Measurements from ENCODE around the gene SMYD3.

The SMYD3 gene

GRCh38 chr1:245875581-245876261 lies 631.4 kb downstream of the SMYD3 start:
- no peaks in the 10 kb centered on the region for H3K9me3 ChIP-seq (ENCODE audit: control extremely low read depth in 1 of 5, control insufficient read depth in 4 of 5, insufficient read depth in 2 of 5, low read depth in 1 of 5, low read length in 4 of 5)
- H3K4me1 ChIP-seq (ENCODE audit: control extremely low read depth in 1 of 4, control insufficient read depth in 4 of 4, insufficient read depth in 4 of 4, low read length in 3 of 4): peaks cover 0 to 13% (median 2%) of the 10 kb centered on the region in 4 experiments
- H3K27ac ChIP-seq (ENCODE audit: insufficient read depth in 1 of 2, low read depth in 1 of 2, low read length in 2 of 2, poor library complexity in 1 of 2, severe bottlenecking in 2 of 2): no peak overlapping the region
- no peak for DNase-seq
- H3K4me3 ChIP-seq (ENCODE audit: control insufficient read depth in 1 of 7, extremely low read depth in 1 of 7, insufficient read depth in 4 of 7, low read depth in 2 of 7, low read length in 6 of 7): no peak overlapping the region
- ChIA-PET POLR2A (interaction anchor here (0.6 kb wide), 1 partner anchor 883 kb away, joined by 3 read pairs; no protein-coding TSS in a partner anchor), CTCF (interaction anchor here (1.2 to 2.8 kb wide), 2 partner anchors 14 to 134 kb away, joined by 3 to 11 read pairs; no protein-coding TSS in a partner anchor)
- H3K36me3 ChIP-seq (ENCODE audit: control insufficient read depth in 4 of 4, insufficient read depth in 4 of 4, low read length in 3 of 4): peaks cover 0 to 6% (median 0%) of the 10 kb centered on the region in 4 experiments
- WGBS (ENCODE audit: insufficient coverage): no CpG with 5 or more reads among the region's 4 CpGs
- no peaks in the 10 kb centered on the region for H3K27me3 ChIP-seq (replicated peaks in 2 of 5; ENCODE audit: control insufficient read depth in 4 of 5, insufficient read depth in 5 of 5, low read length in 4 of 5)

DNA sequence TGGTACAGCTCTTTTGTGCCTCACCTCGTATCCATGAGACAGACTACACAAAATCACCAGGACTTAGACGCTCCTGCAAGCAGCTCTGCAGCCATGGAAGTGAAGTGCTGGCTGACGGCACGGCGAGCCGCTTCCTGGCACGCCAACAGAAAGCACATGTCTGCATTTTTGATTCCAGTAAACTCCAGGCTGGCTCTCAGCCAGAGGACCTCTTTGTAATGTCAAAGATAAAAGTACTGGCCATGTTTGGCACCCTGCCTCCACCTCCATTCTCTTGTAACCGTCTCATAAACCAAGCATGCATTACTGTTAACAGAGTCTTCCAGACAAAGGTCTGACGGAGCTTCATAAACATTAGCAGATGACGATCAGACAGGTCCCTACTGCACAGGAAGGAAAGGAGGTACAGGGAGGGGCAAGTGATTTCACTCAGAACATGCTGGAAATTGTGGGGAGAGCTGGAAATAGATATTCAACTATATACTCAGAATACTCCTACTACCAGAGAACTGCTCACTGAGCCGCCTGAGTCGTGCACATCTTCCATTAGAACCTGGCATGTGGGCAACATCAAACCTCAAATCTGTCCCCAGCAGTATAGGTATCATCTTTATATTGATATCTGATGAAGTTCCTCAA lies 632.0 kb downstream of the SMYD3 start:
- Histone ChIP-seq H3K27ac (ENCODE audit: insufficient read depth in 1 of 2, low read depth in 1 of 2, low read length in 2 of 2, poor library complexity in 1 of 2, severe bottlenecking in 2 of 2) (no peak overlapping the region), H3K9me3 (ENCODE audit: control extremely low read depth in 1 of 5, control insufficient read depth in 4 of 5, insufficient read depth in 2 of 5, low read depth in 1 of 5, low read length in 4 of 5) (no peaks in the 10 kb centered on the region), H3K36me3 (ENCODE audit: control insufficient read depth in 4 of 4, insufficient read depth in 4 of 4, low read length in 3 of 4) (peaks cover 0 to 6% (median 0%) of the 10 kb centered on the region in 4 experiments), H3K4me3 (ENCODE audit: control insufficient read depth in 1 of 7, extremely low read depth in 1 of 7, insufficient read depth in 4 of 7, low read depth in 2 of 7, low read length in 6 of 7) (peak overlapping the region in 3 of 7 experiments; percentile 8 to 42 (median 36)), H3K4me1 (ENCODE audit: control extremely low read depth in 1 of 4, control insufficient read depth in 4 of 4, insufficient read depth in 4 of 4, low read length in 3 of 4) (peaks cover 0 to 13% (median 2%) of the 10 kb centered on the region in 4 experiments), H3K27me3 (replicated peaks in 2 of 5; ENCODE audit: control insufficient read depth in 4 of 5, insufficient read depth in 5 of 5, low read length in 4 of 5) (no peaks in the 10 kb centered on the region)
- CTCF ChIA-PET: interaction anchor here (1.2 to 2.8 kb wide), 2 partner anchors 14 to 135 kb away, joined by 3 to 11 read pairs; no protein-coding TSS in a partner anchor
- 28% methylated on average over 8 of the region's 12 CpGs for WGBS (ENCODE audit: insufficient coverage)
- POLR2A ChIA-PET: no interaction called here
- peak; percentile 12 to 64 (median 47) for DNase-seq

DNA sequence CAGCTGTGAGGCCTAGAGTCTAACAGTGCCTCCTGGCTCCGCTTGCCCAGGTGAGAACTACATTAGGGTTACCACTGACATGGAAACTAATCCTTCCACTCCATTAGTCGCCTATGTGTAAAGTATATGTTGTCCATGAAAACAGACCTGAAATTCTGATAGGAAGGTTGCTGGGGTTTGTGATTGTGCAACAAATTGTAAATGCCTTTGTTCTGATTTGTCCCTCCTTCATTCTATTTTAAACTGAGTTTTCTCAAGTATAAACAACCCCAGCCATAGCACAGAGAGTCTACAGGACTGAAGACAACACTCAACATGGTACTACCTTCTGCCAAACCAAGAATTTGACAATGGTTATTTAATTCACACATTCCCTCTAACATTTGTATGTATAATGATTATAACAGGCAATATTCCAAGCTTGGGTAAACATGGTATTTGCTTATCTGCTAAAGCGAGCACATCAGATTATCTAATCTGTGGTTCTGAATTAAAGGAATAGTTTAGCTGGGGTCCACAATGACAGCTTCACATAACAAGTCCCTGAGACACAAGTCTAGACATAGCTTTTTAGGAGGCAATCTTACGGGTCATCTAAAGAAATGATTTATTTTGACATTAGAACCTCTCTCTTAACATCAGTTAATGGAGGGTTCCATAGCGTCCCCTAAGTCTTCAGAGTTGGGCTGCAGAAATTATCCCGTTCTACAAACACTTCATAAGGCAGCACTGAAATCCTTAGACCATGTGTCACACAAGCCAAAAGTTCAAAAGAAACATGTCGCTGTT lies 633.0 kb downstream of the SMYD3 start:
- CTCF ChIA-PET: interaction anchor here (2.8 kb wide), 1 partner anchor 15 kb away, joined by 11 read pairs; no protein-coding TSS in a partner anchor
- H3K4me1 ChIP-seq (ENCODE audit: control extremely low read depth in 1 of 4, control insufficient read depth in 4 of 4, insufficient read depth in 4 of 4, low read length in 3 of 4): peaks cover 0 to 13% (median 2%) of the 10 kb centered on the region in 4 experiments
- peaks cover 0 to 6% (median 0%) of the 10 kb centered on the region in 4 experiments for H3K36me3 ChIP-seq (ENCODE audit: control insufficient read depth in 4 of 4, insufficient read depth in 4 of 4, low read length in 3 of 4)
- no peak for DNase-seq
- H3K27ac ChIP-seq (ENCODE audit: insufficient read depth in 1 of 2, low read depth in 1 of 2, low read length in 2 of 2, poor library complexity in 1 of 2, severe bottlenecking in 2 of 2): no peak overlapping the region
- POLR2A ChIA-PET: no interaction called here
- no peaks in the 10 kb centered on the region for H3K27me3 ChIP-seq (replicated peaks in 2 of 5; ENCODE audit: control insufficient read depth in 4 of 5, insufficient read depth in 5 of 5, low read length in 4 of 5)
- H3K9me3 ChIP-seq (ENCODE audit: control extremely low read depth in 1 of 5, control insufficient read depth in 4 of 5, insufficient read depth in 2 of 5, low read depth in 1 of 5, low read length in 4 of 5): no peaks in the 10 kb centered on the region
- WGBS (ENCODE audit: insufficient coverage): 100% methylated on average over 3 of the region's 7 CpGs
- no peak overlapping the region for H3K4me3 ChIP-seq (ENCODE audit: control insufficient read depth in 1 of 7, extremely low read depth in 1 of 7, insufficient read depth in 4 of 7, low read depth in 2 of 7, low read length in 6 of 7)

DNA sequence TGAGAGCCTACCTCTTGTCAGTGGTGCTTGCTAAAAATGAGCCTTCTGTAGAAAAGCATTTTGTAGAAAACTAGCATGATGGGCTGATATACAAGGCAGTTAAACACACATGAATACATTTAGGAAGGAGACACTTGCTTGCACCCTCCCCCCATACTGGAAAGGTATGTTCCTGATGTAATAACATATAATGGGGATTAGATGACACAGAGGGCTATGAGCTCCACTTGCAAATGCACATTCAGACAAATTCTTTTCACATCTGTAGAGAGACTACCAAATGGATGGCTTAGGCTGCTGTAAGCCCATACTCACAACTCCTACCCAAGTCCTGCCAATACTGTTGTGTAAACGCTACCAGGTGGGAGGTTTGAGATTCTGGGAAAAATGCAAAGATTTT lies 634.0 kb downstream of the SMYD3 start:
- no CpG with 5 or more reads among the region's 1 CpG for WGBS (ENCODE audit: insufficient coverage)
- no peaks in the 10 kb centered on the region for H3K9me3 ChIP-seq (ENCODE audit: control extremely low read depth in 1 of 5, control insufficient read depth in 4 of 5, insufficient read depth in 2 of 5, low read depth in 1 of 5, low read length in 4 of 5)
- CTCF ChIA-PET: interaction anchor here (1.7 kb wide), 1 partner anchor 9 kb away, joined by 5 read pairs; no protein-coding TSS in a partner anchor
- POLR2A ChIA-PET: no interaction called here
- H3K27me3 ChIP-seq (replicated peaks in 2 of 5; ENCODE audit: control insufficient read depth in 4 of 5, insufficient read depth in 5 of 5, low read length in 4 of 5): no peaks in the 10 kb centered on the region
- peaks cover 0 to 6% (median 0%) of the 10 kb centered on the region in 4 experiments for H3K36me3 ChIP-seq (ENCODE audit: control insufficient read depth in 4 of 4, insufficient read depth in 4 of 4, low read length in 3 of 4)
- no peak for DNase-seq
- H3K4me1 ChIP-seq (ENCODE audit: control extremely low read depth in 1 of 4, control insufficient read depth in 4 of 4, insufficient read depth in 4 of 4, low read length in 3 of 4): peaks cover 0 to 13% (median 2%) of the 10 kb centered on the region in 4 experiments
- no peak overlapping the region for H3K4me3 ChIP-seq (ENCODE audit: control insufficient read depth in 1 of 7, extremely low read depth in 1 of 7, insufficient read depth in 4 of 7, low read depth in 2 of 7, low read length in 6 of 7)
- no peak overlapping the region for H3K27ac ChIP-seq (ENCODE audit: insufficient read depth in 1 of 2, low read depth in 1 of 2, low read length in 2 of 2, poor library complexity in 1 of 2, severe bottlenecking in 2 of 2)

GRCh38 chr1:245872475-245872874 lies 634.6 kb downstream of the SMYD3 start:
- Histone ChIP-seq H3K27ac (ENCODE audit: insufficient read depth in 1 of 2, low read depth in 1 of 2, low read length in 2 of 2, poor library complexity in 1 of 2, severe bottlenecking in 2 of 2) (no peak overlapping the region), H3K36me3 (ENCODE audit: control insufficient read depth in 4 of 4, insufficient read depth in 4 of 4, low read length in 3 of 4) (peaks cover 0 to 6% (median 0%) of the 10 kb centered on the region in 4 experiments), H3K4me1 (ENCODE audit: control extremely low read depth in 1 of 4, control insufficient read depth in 4 of 4, insufficient read depth in 4 of 4, low read length in 3 of 4) (peaks cover 0 to 13% (median 2%) of the 10 kb centered on the region in 4 experiments), H3K4me3 (ENCODE audit: control insufficient read depth in 1 of 7, extremely low read depth in 1 of 7, insufficient read depth in 4 of 7, low read depth in 2 of 7, low read length in 6 of 7) (no peak overlapping the region), H3K9me3 (ENCODE audit: control extremely low read depth in 1 of 5, control insufficient read depth in 4 of 5, insufficient read depth in 2 of 5, low read depth in 1 of 5, low read length in 4 of 5) (no peaks in the 10 kb centered on the region), H3K27me3 (replicated peaks in 2 of 5; ENCODE audit: control insufficient read depth in 4 of 5, insufficient read depth in 5 of 5, low read length in 4 of 5) (no peaks in the 10 kb centered on the region)
- 97% methylated on average over 7 of the region's 8 CpGs for WGBS (ENCODE audit: insufficient coverage)
- CTCF ChIA-PET: interaction anchor here (1.7 kb wide), 1 partner anchor 9 kb away, joined by 5 read pairs; no protein-coding TSS in a partner anchor
- POLR2A ChIA-PET: no interaction called here
- DNase-seq: no peak

- CTCF ChIA-PET: interaction anchor here (1.7 kb wide), 1 partner anchor 10 kb away, joined by 5 read pairs; no protein-coding TSS in a partner anchor
- H3K27ac ChIP-seq (ENCODE audit: insufficient read depth in 1 of 2, low read depth in 1 of 2, low read length in 2 of 2, poor library complexity in 1 of 2, severe bottlenecking in 2 of 2): no peak overlapping the region
- DNase-seq: no peak
- H3K27me3 ChIP-seq (replicated peaks in 2 of 5; ENCODE audit: control insufficient read depth in 4 of 5, insufficient read depth in 5 of 5, low read length in 4 of 5): no peaks in the 10 kb centered on the region
- H3K4me3 ChIP-seq (ENCODE audit: control insufficient read depth in 1 of 7, extremely low read depth in 1 of 7, insufficient read depth in 4 of 7, low read depth in 2 of 7, low read length in 6 of 7): no peak overlapping the region
- WGBS (ENCODE audit: insufficient coverage): 100% methylated on average over 2 of the region's 4 CpGs
- peaks cover 0 to 13% (median 2%) of the 10 kb centered on the region in 4 experiments for H3K4me1 ChIP-seq (ENCODE audit: control extremely low read depth in 1 of 4, control insufficient read depth in 4 of 4, insufficient read depth in 4 of 4, low read length in 3 of 4)
- POLR2A ChIA-PET: no interaction called here
- no peaks in the 10 kb centered on the region for H3K9me3 ChIP-seq (ENCODE audit: control extremely low read depth in 1 of 5, control insufficient read depth in 4 of 5, insufficient read depth in 2 of 5, low read depth in 1 of 5, low read length in 4 of 5)
- peaks cover 0 to 6% (median 0%) of the 10 kb centered on the region in 4 experiments for H3K36me3 ChIP-seq (ENCODE audit: control insufficient read depth in 4 of 4, insufficient read depth in 4 of 4, low read length in 3 of 4)
Measured at GRCh38 chr1:245871915-245872314, 635.2 kb downstream of the SMYD3 start.

Data from common myeloid progenitor, CD34-positive (primary cell).